Thymus (tissue), 11 donors: ENCODE measurements around the gene ABLIM1. TPM values are rescaled to one million over a fixed set of nuclear protein-coding genes. Genes with fewer than 3 reads are reported as not detected.

Experiments used
- DNase-seq, 9 donors: peaks; one replicate each; pipeline ENCODE4 v3.0.0-alpha.2; 2013; ENCODE audit warnings: low spot score in 9 of 9, low read depth in 6 of 9, missing footprints in 1 of 9
- H3K27ac ChIP-seq, 2 donors: one replicate each; pipeline ENCODE4 v1.5.1; 2013; ENCODE audit warnings: control low read depth in 1 of 2, low read depth in 1 of 2, low read length in 1 of 2, mild to moderate bottlenecking in 1 of 2, moderate library complexity in 1 of 2
- H3K27me3 ChIP-seq, 2 donors: one replicate each; pipeline ENCODE4 v1.5.1; 2013; ENCODE audit warnings: low read length in 1 of 2; ENCODE audit not compliant: control insufficient read depth in 2 of 2, insufficient read depth in 1 of 2
- H3K36me3 ChIP-seq, 2 donors: one replicate each; pipeline ENCODE4 v1.5.1; 2013; ENCODE audit warnings: low read length in 1 of 2, mild to moderate bottlenecking in 1 of 2, moderate library complexity in 1 of 2; ENCODE audit not compliant: control insufficient read depth in 2 of 2, insufficient read depth in 2 of 2
- H3K4me1 ChIP-seq, 2 donors: one replicate each; pipeline ENCODE4 v1.5.1; 2013; ENCODE audit warnings: low read length in 2 of 2; ENCODE audit not compliant: control insufficient read depth in 2 of 2, insufficient read depth in 2 of 2
- H3K4me3 ChIP-seq, 2 donors: one replicate each; pipeline ENCODE4 v1.5.1; 2013; ENCODE audit warnings: low read length in 2 of 2, control low read depth in 1 of 2, mild to moderate bottlenecking in 1 of 2
- H3K9me3 ChIP-seq, 2 donors: one replicate each; pipeline ENCODE4 v1.5.1; 2013; ENCODE audit warnings: low read length in 1 of 2, mild to moderate bottlenecking in 1 of 2; ENCODE audit not compliant: control insufficient read depth in 2 of 2, insufficient read depth in 1 of 2
- WGBS: extraction: QIAGEN DNeasy Blood & Tissue Kit; methylation state at CpG from one replicate; pipeline ENCODE4 v1.1.7; 2013; 5-methylcytosine and 5-hydroxymethylcytosine counted together
- polyA plus RNA-seq: library from polyadenylated mRNA; stranded (reverse); fragments of 200-250 nt; gene quantifications from one replicate; pipeline ENCODE4 v1.2.3, GENCODE V29; 2013
- total RNA-seq: library from RNA; stranded (reverse); fragments of 120-200 nt; gene quantifications from one replicate; pipeline ENCODE4 v1.2.4, GENCODE V29; 2013
- donor health status: healthy.

ABLIM1 gene
- total and polyA plus RNA-seq, 2 donors, result 43.3 to 49.1 TPM

GRCh38 chr10:114605155-114605797, 52.8 kb downstream of the ABLIM1 start:
- 85% methylated on average over 4 of the region's 4 CpGs for WGBS
- Histone ChIP-seq H3K27ac (no peak overlapping the region), H3K9me3 (no peaks in the 10 kb centered on the region), H3K4me3 (no peak overlapping the region), H3K27me3 (no peaks in the 10 kb centered on the region), H3K36me3 (no peaks in the 10 kb centered on the region), H3K4me1 (no peaks in the 10 kb centered on the region)
- no peak for DNase-seq

- no peak for DNase-seq
- H3K4me3 ChIP-seq, result no peak overlapping the region
- no peaks in the 10 kb centered on the region for H3K9me3 ChIP-seq
- WGBS, result 86% methylated on average over 5 of the region's 5 CpGs
- no peak overlapping the region for H3K27ac ChIP-seq
- no peaks in the 10 kb centered on the region for H3K27me3 ChIP-seq
- H3K36me3 ChIP-seq, result no peaks in the 10 kb centered on the region
- H3K4me1 ChIP-seq, result no peaks in the 10 kb centered on the region
Observed at GRCh38 chr10:114604357-114605130, 53.5 kb downstream of the ABLIM1 start.

- H3K9me3 ChIP-seq, result no peaks in the 10 kb centered on the region
- H3K4me1 ChIP-seq, result no peaks in the 10 kb centered on the region
- WGBS, result 85% methylated on average over 2 of the region's 2 CpGs
- H3K27me3 ChIP-seq, result no peaks in the 10 kb centered on the region
- no peak overlapping the region for H3K4me3 ChIP-seq
- H3K36me3 ChIP-seq, result no peaks in the 10 kb centered on the region
- DNase-seq, result no peak
- no peak overlapping the region for H3K27ac ChIP-seq
Observed at GRCh38 chr10:114603948-114604347, 54.1 kb downstream of the ABLIM1 start.

GRCh38 chr10:114603303-114603702, 54.8 kb downstream of the ABLIM1 start:
- Histone ChIP-seq H3K4me1 (no peaks in the 10 kb centered on the region), H3K27ac (no peak overlapping the region), H3K4me3 (no peak overlapping the region), H3K36me3 (no peaks in the 10 kb centered on the region), H3K9me3 (no peaks in the 10 kb centered on the region), H3K27me3 (no peaks in the 10 kb centered on the region)
- 48% methylated on average over 1 of the region's 1 CpG for WGBS
- no peak for DNase-seq

GRCh38 chr10:114600057-114600456, 58.0 kb downstream of the ABLIM1 start:
- no peaks in the 10 kb centered on the region for H3K4me1 ChIP-seq
- no peaks in the 10 kb centered on the region for H3K27me3 ChIP-seq
- no peaks in the 10 kb centered on the region for H3K36me3 ChIP-seq
- H3K27ac ChIP-seq, result no peak overlapping the region
- no peaks in the 10 kb centered on the region for H3K9me3 ChIP-seq
- no peak overlapping the region for H3K4me3 ChIP-seq
- DNase-seq, result no peak
- WGBS, result 99% methylated on average over 3 of the region's 3 CpGs

- WGBS, result 96% methylated on average over 5 of the region's 5 CpGs
- Histone ChIP-seq H3K36me3 (no peaks in the 10 kb centered on the region), H3K27ac (no peak overlapping the region), H3K27me3 (no peaks in the 10 kb centered on the region), H3K4me3 (no peak overlapping the region), H3K4me1 (no peaks in the 10 kb centered on the region), H3K9me3 (no peaks in the 10 kb centered on the region)
- no peak for DNase-seq
Observed at GRCh38 chr10:114596793-114597192, 61.3 kb downstream of the ABLIM1 start.

- Histone ChIP-seq H3K36me3 (no peaks in the 10 kb centered on the region), H3K9me3 (no peaks in the 10 kb centered on the region), H3K4me3 (no peak overlapping the region), H3K4me1 (no peaks in the 10 kb centered on the region), H3K27ac (no peak overlapping the region), H3K27me3 (no peaks in the 10 kb centered on the region)
- 93% methylated on average over 1 of the region's 1 CpG for WGBS
- DNase-seq, result no peak
Observed at GRCh38 chr10:114593816-114594468, 64.1 kb downstream of the ABLIM1 start.

GRCh38 chr10:114593240-114593792, 64.8 kb downstream of the ABLIM1 start:
- Histone ChIP-seq H3K27me3 (no peaks in the 10 kb centered on the region), H3K27ac (no peak overlapping the region), H3K4me3 (no peak overlapping the region), H3K4me1 (no peaks in the 10 kb centered on the region), H3K9me3 (no peaks in the 10 kb centered on the region), H3K36me3 (no peaks in the 10 kb centered on the region)
- no peak for DNase-seq

- H3K27ac ChIP-seq, result no peak overlapping the region
- H3K4me1 ChIP-seq, result no peaks in the 10 kb centered on the region
- no peaks in the 10 kb centered on the region for H3K36me3 ChIP-seq
- no peak overlapping the region for H3K4me3 ChIP-seq
- no peak for DNase-seq
- H3K27me3 ChIP-seq, result no peaks in the 10 kb centered on the region
- H3K9me3 ChIP-seq, result no peaks in the 10 kb centered on the region
Observed at GRCh38 chr10:114590993-114591392, 67.1 kb downstream of the ABLIM1 start.
